Measurements from ENCODE around the gene TTLL5.
"Not testable (repeated sequence)": the region's sequence is repeated elsewhere in the genome, so short reads cannot be mapped to it uniquely, and the experiment has no call there.

TTLL5 gene

GRCh38 chr14:75915045-75915444, 254.0 kb downstream of the TTLL5 start:
- H3K27me3 ChIP-seq (ENCODE audit: insufficient read depth, poor library complexity, severe bottlenecking) = no peaks in the 10 kb centered on the region
- no peak overlapping the region for H3K27ac ChIP-seq (replicated peaks)
- no peak for DNase-seq (ENCODE audit: low read depth in 1 of 2, low spot score in 1 of 2)
- H3K4me3 ChIP-seq (replicated peaks; ENCODE audit: insufficient read depth, low read length) = no peak overlapping the region
- TF ChIP-seq SPI1 (IDR thresholded peaks at IDR 0.05; ENCODE audit: borderline replicate concordance, low read depth) (no peak), GABPA (IDR thresholded peaks at IDR 0.05; ENCODE audit: low read depth) (no peak), CTCF (IDR thresholded peaks at IDR 0.05; ENCODE audit: insufficient read depth, low read length) (no peak), REST (IDR thresholded peaks at IDR 0.05; ENCODE audit: insufficient replicate concordance, low read depth) (no peak), POLR2AphosphoS5 (IDR thresholded peaks at IDR 0.05; ENCODE audit: low read depth) (no peak)

GRCh38 chr14:75917322-75917945, 256.4 kb downstream of the TTLL5 start:
- H3K27ac ChIP-seq (replicated peaks) = no peak overlapping the region
- H3K4me3 ChIP-seq (replicated peaks; ENCODE audit: insufficient read depth, low read length) = no peak overlapping the region
- DNase-seq (ENCODE audit: low read depth in 1 of 2, low spot score in 1 of 2) = no peak
- H3K27me3 ChIP-seq (ENCODE audit: insufficient read depth, poor library complexity, severe bottlenecking) = no peaks in the 10 kb centered on the region
- TF ChIP-seq GABPA (IDR thresholded peaks at IDR 0.05; ENCODE audit: low read depth) (no peak), CTCF (IDR thresholded peaks at IDR 0.05; ENCODE audit: insufficient read depth, low read length) (no peak), SPI1 (IDR thresholded peaks at IDR 0.05; ENCODE audit: borderline replicate concordance, low read depth) (no peak), REST (IDR thresholded peaks at IDR 0.05; ENCODE audit: insufficient replicate concordance, low read depth) (no peak)

- TF ChIP-seq POLR2AphosphoS5 (IDR thresholded peaks at IDR 0.05; ENCODE audit: low read depth) = no peak
- no peak for TF ChIP-seq CTCF (IDR thresholded peaks at IDR 0.05; ENCODE audit: insufficient read depth, low read length)
- no peak for TF ChIP-seq GABPA (IDR thresholded peaks at IDR 0.05; ENCODE audit: low read depth)
- no peak for TF ChIP-seq SPI1 (IDR thresholded peaks at IDR 0.05; ENCODE audit: borderline replicate concordance, low read depth)
- no peak for TF ChIP-seq REST (IDR thresholded peaks at IDR 0.05; ENCODE audit: insufficient replicate concordance, low read depth)
- no peak overlapping the region for H3K4me3 ChIP-seq (replicated peaks; ENCODE audit: insufficient read depth, low read length)
- no peaks in the 10 kb centered on the region for H3K27me3 ChIP-seq (ENCODE audit: insufficient read depth, poor library complexity, severe bottlenecking)
- no peak overlapping the region for H3K27ac ChIP-seq (replicated peaks)
- DNase-seq (ENCODE audit: low read depth in 1 of 2, low spot score in 1 of 2) = no peak
These were observed 256.9 kb downstream of the TTLL5 start for GRCh38 chr14:75917946-75918335.

- DNase-seq (ENCODE audit: low read depth in 1 of 2, low spot score in 1 of 2); H3K27ac ChIP-seq (replicated peaks); H3K27me3 ChIP-seq (ENCODE audit: insufficient read depth, poor library complexity, severe bottlenecking); H3K4me3 ChIP-seq (replicated peaks; ENCODE audit: insufficient read depth, low read length): not testable (repeated sequence)
These were observed 259.4 kb downstream of the TTLL5 start for GRCh38 chr14:75920421-75920820.

GRCh38 chr14:75925141-75925840, 264.2 kb downstream of the TTLL5 start:
- H3K4me3 ChIP-seq (replicated peaks; ENCODE audit: insufficient read depth, low read length); H3K27ac ChIP-seq (replicated peaks); H3K27me3 ChIP-seq (ENCODE audit: insufficient read depth, poor library complexity, severe bottlenecking); DNase-seq (ENCODE audit: low read depth in 1 of 2, low spot score in 1 of 2): not testable (repeated sequence)
